ENCODE data around the gene FXN.
"Not testable (repeated sequence)": the region's sequence is repeated elsewhere in the genome, so short reads cannot be mapped to it uniquely, and the experiment has no call there.

The FXN gene

DNA sequence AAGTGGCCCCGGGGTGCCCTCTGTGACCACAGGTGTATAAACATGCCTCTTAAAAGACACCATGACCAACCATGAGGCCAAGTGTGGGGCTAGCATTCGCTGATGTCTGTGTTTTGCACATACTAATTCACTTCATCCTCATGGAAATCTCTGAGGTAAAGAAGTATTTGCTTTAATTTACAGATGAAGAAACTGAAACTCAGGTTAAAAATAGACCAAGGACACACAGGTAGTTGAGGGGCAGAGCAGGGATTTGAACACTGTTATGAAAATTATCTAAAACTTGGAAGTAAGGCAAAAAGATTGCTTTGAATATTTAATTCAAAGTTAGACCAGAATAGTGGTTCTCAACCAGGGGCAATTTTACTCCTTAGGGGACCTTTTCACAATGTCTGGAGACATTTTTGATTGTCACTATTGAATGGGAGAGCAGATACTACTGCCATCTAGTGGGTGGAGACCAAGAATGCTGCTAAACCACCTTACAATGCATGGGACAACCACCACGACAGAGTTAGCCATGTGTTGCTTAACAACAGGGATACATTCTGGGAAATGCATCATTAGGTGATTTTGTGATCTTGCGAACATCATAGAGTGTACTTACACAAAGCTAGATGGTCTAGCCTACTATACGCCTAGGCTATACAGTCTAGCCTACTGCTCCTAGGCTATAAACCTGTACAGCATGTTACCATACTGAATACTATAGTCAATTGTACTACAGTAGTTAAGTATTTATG is 8.0 kb upstream of the FXN start:
- peak; percentile 79 for DNase-seq

DNA sequence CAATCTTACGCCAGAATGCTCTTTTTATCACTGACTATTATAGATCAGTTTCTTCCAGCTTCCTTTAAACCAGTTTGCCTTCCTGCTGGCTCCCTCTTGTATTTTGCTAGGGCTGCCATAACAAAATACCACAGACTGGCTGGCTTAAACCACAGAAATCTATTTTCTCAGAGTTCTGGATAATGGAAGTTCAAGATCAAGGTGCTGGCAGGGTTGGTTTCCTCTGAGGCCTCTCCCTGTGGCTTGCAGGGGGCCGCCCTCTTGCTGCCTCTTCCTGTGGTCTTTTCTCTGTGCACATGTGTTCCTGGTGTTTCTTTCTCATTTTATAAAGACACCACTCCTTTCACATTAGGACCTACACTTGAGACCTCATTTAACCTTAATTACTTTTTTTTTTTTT is 6.8 kb upstream of the FXN start:
- no peak for DNase-seq

DNA sequence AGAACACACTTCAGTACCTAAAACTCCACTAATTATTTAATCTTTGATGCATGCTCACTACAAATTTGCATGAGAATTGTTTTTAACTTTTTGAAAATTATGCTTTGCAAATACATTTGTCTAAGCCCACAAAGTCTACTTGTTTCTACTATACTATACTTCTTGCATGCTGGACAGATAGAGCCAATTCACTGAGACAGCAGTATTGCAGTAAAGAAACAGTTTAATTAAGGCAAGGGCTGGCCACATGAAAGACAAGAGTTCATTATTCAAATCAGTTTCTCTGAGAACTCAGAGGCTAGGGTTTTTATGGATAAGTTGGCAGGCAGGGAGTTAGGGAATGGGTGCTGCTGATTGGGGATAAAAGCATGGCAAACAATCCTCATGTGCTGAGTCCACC is 6.0 kb upstream of the FXN start:
- no peak for DNase-seq

DNA sequence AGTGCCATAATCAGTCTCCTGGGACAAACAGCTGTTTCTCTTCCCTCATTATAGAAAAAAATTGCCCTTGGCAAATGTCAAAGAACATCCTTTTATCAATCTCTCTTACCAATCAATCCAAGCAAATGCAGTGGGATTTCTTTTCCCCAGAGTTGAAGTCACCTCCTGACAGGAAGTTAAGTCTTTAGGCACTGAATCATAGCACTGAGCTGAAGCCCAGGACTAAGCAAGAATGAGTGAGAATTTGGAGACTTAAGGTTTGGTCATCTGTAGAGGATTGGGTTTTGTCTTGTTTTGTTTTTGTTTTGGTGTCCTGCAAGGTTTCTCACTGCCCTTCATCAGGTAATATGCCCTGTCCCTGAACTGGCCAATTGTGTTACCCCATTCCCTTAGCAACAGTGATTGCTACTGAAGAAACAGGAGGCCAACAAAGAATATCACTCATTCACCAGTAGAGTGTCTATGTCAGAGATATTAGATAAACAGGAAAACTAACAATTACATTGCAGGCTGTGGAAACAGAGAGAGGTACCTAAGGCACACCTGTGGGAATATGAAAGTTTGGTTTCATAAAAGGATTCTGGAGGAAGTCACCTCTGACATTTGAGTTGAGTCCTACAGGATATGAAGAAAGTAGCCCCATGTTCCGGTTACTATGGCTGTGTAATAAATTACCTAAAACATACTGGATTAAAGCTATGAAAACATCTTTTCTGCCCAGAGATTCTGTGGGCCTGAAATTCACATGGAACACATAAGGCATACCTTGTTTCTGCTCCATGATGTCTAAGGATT is 4.5 kb upstream of the FXN start:
- DNase-seq: no peak

DNA sequence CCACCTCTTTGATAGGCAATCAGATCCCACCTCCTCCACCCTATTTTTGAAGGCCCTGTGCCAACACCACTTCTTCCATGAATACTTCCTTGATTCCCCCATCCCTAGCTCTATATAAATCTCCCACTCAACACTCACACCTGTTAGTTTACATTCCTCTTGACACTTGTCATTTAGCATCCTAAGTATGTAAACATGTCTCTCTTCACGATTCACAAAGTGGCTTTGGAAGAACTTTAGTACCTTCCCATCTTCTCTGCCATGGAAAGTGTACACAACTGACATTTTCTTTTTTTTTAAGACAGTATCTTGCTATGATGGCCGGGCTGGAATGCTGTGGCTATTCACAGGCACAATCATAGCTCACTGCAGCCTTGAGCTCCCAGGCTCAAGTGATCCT is 1.5 kb upstream of the FXN start:
- no peak for DNase-seq

DNA sequence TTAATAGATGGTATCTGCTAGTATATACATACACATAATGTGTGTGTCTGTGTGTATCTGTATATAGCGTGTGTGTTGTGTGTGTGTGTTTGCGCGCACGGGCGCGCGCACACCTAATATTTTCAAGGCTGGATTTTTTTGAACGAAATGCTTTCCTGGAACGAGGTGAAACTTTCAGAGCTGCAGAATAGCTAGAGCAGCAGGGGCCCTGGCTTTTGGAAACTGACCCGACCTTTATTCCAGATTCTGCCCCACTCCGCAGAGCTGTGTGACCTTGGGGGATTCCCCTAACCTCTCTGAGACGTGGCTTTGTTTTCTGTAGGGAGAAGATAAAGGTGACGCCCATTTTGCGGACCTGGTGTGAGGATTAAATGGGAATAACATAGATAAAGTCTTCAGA is 757 bp downstream of the FXN start:
- no peak for DNase-seq

DNA sequence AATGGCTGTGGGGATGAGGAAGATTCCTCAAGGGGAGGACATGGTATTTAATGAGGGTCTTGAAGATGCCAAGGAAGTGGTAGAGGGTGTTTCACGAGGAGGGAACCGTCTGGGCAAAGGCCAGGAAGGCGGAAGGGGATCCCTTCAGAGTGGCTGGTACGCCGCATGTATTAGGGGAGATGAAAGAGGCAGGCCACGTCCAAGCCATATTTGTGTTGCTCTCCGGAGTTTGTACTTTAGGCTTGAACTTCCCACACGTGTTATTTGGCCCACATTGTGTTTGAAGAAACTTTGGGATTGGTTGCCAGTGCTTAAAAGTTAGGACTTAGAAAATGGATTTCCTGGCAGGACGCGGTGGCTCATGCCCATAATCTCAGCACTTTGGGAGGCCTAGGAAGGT is 1.2 kb downstream of the FXN start:
- DNase-seq: no peak

DNA sequence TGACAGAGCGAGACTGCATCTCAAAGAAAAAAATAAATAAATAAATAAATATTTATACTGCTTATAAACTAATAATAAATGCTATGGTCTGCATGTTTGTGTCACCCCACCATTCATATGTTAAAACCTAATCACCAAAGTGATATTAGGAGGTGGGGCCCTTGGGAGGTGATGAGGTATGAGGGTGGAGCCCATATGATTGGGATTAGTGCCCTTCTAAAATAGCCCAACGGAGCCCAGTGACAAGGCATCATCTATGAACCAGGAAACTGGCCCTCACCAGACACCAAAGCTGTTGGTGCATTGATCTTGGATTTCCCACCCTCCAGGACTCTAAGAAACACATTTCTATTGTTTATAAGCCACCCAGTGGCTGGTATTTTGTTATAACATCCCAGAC is 5.1 kb downstream of the FXN start:
- no peak for DNase-seq

DNA sequence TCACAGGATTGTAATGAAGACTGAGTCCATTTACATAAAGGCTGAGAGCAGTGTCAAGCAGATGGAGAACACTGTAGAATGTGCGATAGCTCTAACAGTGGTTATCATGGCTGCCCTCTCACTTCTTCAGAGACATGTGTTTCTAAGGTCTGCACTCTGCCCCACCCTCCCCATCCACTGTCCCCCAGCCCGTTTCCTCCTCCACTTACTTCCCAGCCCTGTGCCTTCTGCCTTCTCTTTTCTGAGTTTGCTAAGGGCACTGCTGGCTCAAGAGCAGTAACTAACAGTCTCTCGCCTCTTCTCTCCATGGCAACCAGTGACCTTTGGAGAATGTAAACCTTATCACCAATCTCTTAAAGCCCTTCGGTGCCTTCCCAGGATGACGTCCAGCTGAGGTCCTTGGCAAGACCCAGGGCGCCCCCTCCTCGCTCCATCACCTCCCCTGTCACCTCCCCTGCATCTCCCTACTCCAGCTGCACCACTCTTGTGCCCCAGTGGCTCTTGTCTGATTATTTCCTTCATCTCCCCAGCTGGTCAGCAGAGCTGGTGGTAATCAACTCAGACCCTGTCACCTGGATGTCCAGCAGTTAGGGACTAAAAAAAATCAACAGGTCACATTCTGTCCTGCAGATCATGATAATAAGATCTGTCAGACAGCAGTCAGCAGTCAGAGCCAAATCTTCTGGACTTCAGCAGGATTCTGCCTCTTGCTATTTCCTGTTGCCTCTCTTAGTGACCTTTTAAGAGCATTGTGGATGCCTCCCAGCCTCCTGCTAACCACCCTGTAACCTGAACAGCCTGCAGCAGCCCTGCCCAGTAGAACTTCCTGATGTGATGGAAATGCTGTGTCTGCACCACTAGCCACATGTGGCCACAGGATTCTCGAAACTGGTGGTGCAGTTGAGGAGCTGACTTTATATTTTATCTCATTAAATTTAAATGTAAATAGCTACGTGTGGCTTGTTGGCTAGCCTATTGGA is 9.0 kb downstream of the FXN start:
- DNase-seq: peak; percentile 28

DNA sequence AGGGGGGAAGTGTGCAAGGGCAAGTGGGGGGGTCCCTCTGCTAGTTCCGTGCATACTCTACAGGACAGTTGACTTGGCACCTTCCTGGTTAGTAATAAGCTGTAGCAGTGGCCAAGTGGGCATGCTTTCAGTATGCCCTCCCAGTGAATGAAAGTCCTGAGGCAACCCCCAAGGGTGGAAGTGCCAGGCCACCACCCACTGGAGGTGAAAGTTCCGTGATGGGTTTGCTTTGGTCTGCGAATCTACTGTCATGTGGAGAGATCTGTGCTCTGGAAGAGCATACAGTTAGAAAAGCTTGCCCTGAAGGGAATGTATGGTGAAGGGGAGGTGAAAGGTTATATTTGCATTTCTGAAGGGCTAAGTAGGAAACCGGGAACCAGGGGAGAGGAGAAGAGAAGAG is 10.3 kb downstream of the FXN start:
- no peak for DNase-seq

DNA sequence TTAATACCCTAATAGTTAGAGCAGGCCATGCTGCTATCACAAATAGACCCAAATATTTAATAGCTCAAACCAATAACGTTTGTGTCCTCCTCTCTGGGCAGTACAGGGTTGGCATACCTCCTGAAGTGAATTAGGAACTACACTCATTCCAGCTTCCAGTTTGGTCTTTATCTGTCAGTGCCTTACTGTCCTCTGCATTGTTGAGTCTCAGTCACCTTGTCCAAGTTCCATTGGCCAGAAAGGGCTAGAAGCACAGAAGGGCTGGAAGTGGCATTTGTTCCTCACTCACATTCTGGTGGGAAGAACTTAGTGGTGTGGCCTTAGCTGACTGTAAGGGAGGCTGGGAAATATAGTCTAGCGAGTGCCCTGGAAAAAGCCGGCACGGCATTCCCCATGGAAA is 11.2 kb downstream of the FXN start:
- no peak for DNase-seq

DNA sequence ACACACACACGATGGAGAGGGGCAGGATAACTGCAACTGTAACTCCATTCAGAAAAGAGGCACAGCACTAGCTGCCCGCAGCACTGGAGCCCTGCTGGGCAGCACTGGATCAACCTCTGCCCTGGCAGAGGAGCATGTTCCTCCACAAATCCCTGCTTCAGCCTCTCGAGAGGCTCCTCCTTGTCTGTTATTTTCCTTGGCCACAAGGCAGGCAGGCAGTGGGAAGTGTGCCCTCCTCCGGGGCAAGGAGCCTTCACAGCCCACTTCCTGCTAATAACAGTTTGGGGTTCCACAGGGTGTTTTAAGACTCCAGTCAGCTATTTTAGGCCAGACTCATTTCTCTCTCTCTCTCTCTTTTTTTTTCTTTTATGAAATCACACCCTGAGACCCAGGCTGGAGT is 11.8 kb downstream of the FXN start:
- no peak for DNase-seq

DNA sequence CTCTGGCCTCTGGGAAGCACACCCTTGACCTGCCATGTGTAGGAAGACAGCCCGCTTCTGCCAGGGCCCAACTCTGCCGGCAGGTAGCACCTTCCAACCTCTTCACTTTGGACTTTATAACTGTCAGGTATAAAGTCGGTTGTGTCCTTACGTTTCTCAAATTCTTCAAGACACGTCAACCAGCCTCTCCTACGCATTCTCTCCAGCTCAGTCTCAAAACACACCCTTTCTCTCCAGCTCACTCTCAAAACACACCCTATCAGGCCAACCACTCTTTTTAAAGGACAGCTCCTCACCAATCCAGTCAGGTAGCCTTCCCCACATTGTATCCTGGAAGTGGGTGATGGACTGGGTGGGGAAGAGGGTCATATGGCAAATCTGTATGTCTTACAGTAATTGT is 13.5 kb downstream of the FXN start:
- DNase-seq: no peak

DNA sequence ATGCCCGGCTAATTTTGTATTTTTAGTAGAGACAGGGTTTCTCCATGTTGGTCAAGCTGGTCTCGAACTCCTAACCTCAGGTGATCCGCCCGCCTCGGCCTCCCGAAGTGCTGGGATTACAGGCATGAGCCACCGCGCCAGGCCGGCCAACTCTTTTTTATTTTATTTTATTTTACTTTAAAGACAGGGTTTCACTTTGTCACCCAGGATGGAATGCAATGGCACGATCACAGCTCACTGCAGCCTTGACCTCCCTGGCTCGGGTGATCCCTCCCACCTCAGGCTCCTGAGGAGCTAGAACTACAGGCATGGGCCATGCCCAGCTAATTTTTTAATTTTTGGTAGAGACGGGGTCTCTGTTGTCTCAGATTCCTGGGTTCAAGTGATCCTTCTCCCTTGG is 15.4 kb downstream of the FXN start:
- not testable (repeated sequence) for DNase-seq

DNA sequence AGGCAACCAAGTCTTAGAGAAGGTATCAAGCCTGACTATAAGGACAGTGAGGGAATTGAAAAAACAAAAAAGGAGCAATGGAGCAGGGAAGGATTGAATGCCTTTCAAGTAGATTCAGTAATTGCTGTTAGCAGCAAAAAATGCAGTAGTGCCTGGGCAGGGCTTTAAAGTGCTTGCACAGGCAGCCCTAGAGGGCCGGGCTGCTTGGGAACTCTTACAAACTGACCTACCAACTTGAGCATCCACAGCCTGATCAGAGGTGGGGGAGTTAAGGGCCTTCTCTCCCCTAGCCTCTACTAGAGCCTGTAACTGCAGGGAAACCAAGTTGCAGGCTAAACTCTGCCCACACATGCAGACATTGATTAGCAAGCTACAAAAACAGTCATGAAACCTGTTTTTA is 19.4 kb downstream of the FXN start:
- no peak for DNase-seq

DNA sequence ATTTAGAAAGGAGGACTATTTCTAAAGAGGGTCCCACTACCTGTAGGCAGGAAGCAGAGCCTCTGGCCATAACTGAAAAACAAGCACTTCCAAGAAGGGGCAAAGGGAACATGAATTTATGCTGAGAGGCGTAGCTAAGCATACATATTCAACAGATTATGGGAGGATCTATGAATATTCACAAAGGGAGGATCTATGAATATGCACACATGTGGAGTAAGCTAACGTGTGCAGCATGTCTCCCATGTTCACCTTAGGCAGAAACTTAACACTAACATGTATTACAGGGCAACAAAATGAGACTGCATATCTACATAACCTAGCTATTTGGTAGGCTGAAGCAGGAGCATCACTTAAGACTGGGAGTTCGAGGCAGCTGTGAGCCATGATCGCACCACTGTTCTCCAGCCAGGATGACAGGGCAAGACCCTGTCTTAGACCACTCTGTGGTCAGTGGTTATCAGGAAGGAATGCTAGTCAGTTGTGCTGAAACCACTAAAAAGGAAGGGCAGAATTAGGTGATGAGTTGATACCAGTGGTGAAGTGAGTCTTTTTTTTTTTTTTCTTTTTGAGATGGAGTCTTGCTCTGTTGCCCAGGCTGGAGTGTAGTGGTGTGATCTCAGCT is 20.8 kb downstream of the FXN start:
- no peak for DNase-seq

DNA sequence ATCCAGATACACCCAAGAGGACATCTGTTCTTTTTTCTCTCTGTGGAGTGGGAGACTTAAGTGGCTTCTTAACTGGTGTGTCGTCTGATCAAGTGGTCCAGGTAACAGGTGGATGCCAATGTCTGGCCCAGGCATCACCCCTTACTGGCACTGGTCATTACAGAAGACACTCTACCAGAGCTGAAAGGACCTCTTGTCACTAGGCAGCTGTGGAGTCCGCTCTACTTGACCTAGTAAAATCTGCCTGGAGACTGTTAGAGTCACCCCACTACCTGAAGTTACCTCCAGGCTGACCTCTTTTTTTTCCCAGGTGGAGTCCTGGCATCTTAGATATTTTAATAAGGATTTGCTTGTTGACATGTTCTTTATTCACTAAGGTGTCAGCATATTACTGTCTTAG is 22.5 kb downstream of the FXN start:
- DNase-seq: no peak

DNA sequence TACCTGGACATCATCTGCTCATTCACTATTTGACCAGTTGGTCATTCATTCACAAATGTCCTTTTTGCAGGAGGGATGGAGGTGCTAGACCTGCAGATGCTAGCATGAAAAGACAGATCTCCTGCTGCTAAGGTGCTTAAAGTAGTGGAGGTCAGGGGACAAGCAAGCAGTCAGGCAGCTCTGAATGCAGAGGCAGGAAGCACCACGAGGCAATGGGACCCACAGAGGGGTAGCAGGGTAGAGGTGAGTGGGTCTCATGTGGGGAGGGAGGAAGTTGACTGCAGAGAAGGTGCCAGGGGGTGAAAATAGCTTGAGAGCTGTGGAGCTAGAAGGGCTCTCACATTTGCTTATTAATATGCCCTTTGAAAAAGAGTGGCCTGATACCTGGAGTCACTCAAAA is 25.2 kb downstream of the FXN start:
- DNase-seq: no peak

DNA sequence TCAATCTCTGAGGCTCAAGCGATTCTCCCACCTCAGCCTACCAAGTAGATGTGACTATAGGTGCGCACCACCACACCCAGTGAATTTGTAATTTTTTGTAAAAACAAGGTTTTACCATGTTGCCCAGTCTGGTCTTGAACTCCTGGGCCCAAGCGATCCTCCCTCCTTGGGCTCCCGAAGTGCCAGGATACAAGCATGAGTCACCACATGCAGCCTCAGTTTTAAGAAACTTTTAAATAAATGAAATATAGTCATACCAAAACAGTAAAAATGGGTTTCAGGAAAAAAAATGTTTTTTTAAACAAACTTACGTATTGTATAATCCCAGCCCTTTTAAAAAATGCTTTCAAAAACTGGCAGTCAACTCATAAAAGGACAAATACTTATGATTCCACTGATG is 26.6 kb downstream of the FXN start:
- no peak for DNase-seq

DNA sequence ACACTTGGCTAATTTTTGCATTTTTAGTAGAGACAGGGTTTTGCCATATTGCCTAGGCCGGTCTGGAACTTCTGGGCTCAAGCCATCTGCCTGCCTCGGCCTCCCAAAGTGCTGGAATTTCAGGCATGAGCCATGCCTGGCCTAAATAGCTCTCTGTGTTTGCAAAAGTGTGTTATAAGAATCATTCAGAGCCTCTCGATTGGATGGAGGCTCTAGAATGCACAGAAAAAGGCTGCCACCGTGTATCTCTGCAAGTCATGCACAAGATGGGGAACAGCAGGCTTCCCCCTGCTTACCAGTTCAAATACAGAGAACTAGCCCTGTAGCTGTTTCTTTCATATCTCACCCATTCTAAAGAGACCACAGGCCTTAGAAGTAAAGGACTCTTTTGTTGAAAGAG is 28.3 kb downstream of the FXN start:
- no peak for DNase-seq

DNA sequence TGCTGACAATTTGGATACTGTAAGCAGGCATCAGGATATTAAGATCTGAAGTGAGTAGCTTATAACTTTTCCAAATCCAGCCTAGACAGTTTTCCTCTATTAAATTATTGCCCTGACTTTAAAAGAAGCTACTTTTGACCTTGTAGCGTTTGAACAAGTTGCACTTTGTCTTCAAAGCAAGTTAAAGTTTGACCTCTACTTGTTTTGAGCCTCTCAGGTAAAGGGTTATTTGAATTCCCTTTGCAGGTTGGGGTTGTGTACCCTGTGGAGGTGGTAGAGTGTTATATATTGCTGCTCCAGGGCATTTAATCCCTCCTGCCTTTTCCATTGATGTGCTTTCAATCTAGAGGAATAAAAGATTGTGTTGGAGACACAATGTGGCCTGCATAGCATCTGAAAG is 30.1 kb downstream of the FXN start:
- DNase-seq: no peak

DNA sequence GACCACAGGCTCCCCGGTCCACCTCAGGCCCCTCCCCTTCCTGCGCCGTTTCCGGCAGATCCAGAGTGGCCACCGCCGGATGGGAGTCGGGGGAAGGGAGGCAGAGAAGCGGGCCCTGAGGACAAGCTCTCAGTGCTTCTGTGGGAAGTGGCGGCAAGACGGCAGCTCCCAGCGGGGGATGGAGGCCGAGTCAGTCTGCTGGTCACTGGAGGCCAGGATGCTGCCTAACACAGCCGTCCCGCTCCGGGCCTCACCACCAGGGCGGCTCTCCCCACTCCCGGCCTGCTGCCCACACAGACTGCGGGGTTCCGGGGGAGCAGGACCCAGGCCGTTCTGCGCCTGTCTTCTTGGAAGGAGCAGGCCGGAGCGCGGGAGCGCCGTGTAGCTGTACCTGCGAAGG is 31.4 kb downstream of the FXN start:
- no peak for DNase-seq

DNA sequence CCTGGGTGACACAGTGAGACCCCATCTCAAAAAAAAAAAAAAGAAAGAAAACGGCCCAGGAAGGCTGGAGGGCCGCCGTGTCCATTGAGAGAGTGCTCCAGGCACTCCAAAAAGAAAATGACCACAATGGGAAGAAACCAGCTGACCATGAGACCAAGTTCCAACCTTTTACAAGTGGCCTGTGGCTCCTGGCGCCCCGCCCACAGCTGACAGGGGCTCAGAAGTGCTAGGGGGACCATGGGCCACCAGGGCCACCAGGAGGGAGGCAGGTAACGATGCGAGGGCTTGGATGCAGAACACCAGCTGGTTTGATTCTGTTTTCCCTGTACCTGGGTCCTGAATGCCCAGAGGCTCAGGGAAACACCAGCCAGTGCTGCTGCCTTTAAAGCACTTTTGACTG is 34.6 kb downstream of the FXN start:
- no peak for DNase-seq

Measured in NCI-H69 (cell line).